GM19035 (cell line): ENCODE data around the gene NR5A1.

Experiments used
- ATAC-seq: cut with Tn5 transposase; IDR thresholded peaks from one replicate; pipeline ENCODE4 v1.9.1; 2021; ENCODE audit not compliant: unreplicated experiment

NR5A1 gene

DNA sequence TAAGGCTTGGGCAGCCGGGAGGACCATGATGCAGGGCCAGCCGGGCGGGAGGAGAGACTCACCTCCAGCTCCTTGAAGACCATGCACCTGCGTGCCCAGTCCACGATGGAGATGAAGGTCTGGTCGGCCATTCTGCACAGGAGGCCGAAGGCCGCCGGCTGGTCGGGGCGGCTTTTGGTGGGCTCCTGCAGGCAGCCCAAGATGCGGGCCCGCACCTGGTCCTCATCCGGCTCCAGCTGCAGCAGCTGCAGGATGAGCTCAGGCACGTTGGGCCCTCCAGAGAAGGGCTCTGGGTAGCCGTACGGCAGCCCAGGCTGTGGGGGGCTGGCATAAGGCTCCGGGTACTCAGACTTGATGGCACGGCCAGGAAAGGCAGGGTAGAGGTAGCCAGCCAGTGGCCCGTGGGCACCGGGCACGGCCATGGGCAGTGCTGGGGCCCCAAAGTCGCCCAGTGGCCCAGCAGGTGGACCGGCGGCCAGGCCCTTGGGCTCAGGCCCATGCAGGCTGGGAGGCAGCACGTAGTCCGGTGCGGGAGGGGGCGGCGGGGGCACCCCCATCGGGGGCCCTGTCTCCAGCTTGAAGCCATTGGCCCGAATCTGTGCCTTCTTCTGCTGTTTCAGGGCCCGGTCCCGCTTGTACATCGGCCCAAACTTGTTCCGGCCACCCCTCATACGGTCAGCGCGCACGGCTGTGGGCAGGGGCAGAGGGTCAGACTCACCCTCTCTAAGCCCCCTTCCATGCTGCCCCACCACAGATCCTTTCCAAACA, 7.0 kb downstream of the NR5A1 start:
- ATAC-seq, result no peak

DNA sequence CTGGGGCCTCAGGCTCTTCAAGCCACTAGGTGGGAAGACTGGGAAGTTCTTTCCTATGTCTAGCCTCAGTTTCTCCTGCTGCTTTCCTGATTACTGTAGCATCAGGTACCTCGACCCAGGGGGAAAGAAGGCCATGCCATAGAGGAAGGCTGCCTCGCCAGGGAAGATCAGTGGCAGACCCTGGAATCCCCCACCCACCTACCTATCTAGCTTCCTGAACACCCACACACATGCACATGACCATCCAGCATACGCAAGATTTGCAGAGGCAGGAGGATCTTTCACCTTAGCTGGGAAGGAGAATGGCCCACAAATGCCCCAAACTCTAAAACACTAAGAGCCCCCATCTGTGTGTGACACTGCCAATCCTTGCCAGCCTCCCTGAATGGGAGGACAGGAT, 8.0 kb downstream of the NR5A1 start:
- ATAC-seq, result no peak

DNA sequence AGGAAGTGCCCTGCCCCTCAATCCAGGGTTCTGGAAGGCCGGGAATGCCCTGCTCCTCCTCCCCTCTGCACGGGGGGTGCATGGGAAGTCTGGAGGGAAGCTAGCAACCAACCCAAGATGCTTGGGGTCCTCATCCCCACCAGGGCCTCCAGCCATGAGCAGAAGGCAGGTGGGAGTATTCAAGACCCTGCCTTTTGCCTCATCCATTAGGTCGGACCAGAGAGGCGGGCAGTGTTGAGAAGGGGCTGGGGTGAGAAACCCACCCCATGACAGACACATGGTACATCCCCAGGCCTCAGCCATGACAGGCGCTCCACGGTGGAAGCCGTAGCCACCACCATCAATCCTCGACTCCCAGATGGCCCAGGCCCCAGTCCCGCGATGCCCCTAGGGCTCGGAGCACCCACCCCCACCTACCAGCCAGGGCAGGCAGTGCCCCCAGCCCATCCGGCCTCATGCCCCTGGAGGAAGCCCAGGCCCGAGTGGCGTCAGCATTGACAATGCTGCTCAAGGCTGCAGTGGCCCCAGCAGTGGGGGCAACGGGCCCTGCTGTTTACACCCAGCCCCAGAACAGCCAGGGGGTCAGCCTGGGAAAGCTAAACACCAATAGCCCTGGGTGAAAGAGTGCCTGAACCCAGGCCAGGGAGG, 8.6 kb downstream of the NR5A1 start:
- no peak for ATAC-seq

DNA sequence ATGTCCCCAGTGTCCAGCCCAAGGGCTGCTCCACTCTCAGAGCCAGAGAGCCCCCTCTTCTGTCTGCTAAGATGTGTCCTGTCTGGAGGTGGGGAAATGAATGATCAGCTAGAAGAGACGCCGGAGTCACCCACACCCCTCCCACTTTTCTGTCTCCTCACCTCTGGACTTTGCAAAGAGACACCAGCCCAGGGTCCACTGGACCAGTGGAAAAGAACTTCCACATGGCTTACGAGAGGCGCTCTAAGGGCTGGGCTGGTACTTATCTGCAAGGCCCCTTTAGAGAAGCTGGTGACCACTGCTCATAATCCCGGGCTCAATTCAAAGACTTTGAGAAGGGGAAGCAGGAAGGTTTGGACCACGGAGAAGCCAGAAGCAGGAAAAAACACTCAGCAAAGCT, 9.2 kb downstream of the NR5A1 start:
- no peak for ATAC-seq

DNA sequence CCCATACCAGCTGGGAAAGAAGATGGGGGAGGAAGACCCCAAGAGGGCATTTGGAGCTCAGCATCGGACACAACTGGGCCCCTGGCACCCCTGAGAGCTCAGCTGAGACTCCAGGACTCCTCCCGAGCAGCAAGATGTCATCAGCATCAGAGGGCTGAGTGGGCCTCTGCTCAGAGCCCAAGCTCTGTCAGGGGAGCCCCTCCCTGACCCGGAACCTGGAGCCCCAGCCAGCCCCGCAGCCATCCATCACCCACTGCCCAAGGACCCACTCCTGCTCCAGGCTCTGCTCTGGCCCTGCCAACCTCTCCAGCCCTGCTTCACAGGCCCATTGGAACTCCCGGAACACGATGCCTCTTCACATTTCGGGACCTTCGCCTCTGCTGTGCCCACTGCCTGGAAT, 9.8 kb downstream of the NR5A1 start:
- no peak for ATAC-seq

DNA sequence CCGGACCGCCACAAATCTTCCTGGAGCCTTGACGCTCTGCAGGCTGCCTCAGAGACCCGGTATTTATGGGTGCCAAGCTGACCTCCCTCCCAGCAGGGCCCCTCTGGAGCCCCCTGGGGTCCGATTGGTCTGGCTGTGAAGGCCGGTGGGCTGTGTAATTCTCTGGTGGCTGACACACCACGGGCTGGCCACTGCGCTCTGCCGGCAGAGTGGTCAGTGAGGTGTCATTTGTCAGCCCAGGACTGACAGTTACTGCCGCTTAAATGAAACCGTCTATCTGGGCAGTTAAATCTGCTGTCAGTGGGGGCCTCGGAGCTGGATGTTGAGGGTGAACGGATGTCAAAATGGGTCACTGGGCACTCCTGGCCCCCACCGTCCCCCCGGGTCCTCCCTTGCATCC, 10.7 kb downstream of the NR5A1 start:
- no peak for ATAC-seq

DNA sequence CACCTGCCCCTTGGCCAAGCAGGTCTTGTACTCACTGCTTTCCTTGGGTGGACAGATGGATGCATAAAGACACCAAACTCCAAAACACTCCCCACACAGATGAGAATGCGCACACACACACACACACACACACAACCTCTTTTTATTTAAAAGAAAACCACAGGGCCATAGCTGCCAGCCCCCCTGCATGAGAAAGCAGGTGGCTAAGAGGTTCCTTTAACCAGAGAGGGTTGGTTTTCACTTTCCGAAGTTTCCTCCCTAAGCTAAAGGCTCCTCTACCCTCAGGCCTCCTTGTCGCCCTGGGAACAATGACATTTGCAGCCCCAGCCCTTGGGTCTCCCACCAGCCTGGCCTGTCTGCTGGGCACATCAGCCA, 11.1 kb downstream of the NR5A1 start:
- ATAC-seq, result no peak

DNA sequence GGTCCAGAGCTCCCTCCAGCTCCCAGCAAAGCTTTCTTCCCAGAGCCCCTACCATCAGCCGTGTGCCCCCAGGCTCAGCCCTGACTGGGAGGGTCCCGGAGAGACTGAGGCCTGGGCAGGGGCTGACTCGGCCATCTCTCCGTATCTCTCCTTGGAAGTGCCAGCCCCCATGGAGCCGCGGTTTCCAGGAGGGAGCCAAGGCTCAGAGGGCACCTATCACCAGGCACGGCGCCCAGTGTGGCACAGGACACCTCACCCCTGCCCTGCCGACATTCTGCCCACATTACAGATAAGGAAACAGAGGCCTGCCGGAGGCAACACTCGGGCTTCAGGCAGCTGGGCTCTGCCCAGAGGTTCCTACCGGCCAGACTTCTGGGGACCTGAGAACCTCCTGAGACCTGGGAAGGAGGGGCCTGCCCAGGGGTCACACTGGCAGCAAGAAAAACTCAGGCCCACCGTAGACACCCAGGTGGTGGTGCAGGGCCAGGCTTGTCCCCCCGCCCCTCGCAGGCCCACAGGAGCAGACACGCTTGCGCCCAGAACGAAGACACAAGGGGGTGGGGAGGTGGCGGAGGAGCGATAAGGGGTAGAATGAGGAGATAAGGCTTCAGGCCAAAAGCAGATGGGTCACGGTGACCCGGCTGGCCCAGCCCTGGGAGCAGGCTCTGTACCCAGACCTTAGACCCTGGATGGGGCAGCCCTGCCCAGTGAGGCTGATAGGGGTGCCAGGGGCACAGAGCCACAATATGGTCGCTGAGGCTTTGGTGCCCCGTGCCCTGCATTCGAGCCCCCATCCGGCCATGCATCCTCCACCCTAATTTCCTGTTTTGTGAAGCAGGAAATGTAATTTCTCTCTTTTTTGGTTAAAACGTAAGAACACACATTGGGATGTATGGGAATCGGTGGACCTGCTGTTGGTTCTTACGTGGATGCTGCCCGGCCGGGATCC, 11.8 kb downstream of the NR5A1 start:
- no peak for ATAC-seq

DNA sequence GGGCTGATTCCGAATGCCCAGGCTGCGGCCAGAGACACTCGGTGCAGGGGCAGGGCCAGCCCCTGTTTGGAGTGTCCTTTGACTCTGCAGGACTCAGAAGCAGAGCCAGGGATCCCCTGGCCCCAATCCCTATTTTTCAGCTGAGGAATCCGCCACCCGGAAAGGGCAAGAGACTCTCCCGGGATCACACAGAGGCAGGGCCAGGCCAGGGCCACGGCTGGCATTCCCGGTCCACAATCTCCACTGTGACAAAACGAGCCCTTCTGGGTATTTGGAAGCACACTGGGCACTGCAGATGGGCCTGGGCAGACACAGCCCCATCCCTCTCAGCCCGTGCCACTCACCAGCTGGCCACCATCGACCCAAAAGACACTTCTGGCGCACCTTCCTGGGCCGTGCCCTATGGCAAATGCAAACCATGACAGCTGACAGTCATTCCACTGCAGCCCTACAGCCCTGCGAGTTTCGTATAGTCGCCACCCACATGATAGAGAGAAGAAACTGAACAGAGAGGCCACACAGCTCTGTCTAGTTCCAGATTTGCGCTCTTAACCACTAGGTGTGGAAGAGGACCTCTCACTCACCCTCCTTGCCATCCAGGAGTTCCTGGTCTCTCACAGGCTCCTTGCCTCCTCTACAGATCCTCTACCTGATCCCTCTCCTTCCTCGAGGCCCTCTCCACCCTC, 13.3 kb downstream of the NR5A1 start:
- peak; percentile 60 for ATAC-seq

DNA sequence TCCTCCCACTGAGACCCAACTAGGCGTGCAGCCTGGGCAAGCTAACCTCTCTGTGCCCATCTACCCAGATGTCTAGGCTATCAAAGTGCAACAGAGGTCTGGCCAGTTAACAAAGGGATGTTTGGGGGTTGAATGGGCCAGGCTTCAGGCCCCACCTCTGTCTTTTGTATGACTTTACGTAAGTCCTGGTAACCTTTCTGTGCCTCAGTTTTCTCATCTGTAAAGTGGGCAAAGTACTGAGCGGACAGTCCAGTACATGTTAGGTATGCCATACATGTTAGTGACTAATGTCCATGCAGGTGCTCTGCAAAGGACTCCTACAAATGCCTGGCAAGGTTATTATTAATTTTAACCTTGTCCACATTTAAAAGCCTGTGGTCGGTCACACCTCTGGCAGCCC, 14.0 kb downstream of the NR5A1 start:
- no peak for ATAC-seq

DNA sequence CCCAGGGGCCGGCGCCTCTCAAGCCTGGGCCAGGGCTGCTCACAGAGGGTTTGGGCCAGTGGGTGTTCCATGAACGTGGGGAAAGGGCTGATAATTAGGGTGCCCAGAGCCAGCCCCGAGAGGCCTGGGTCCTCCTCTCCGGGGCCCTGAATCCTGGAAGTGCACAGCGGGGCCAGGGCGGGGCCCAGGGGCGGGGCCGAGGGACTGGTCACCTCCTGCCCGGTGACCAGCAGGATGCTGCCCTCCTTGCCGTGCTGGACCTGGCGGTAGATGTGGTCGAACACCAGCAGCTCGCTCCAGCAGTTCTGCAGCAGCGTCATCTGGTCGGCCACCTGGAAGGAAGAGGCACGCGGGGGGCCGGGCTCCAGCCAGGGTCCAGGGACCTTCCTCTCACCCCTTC, 14.4 kb downstream of the NR5A1 start:
- no peak for ATAC-seq

DNA sequence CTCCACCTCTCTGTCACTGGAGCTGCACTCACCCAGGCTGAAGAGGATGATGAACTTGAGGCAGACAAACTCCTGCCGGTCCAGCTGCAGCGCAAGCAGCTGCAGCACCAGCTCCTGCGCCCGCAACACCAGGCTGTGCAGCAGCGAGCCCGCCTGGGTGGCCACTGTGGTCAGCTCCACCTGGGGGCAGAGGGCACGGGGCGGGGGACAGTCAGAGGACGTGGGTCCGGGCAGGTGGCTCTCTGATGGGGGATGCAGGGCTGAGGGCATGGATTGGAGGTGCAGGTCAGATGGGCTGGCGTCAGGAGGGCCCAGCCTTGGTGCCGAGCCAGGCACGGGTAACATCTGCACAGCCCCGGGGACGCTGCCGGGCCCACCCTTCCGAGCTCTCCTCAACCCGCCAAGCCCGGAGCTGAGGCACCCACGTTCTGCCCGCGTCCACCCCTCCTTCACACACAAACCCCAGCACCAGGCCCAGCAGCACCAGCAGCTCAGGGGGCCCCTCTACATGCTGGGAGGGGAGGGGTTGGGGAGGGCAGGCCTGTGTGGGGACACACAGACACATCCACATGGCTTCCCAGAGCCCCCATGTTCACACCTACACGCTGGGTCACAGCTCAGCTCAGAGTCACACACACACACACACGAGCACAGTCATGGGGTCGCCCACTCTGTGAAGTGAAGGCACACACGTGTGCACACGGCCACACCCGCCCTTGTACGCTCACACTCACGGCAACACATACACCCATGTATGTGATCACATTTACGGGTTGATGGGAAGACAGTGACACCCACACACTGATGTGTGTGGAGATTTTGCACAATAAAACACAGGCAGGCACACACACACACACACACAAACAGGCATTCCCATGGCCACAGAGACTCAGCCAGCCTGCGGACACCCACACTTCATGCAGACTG, 15.9 kb downstream of the NR5A1 start:
- ATAC-seq, result no peak

DNA sequence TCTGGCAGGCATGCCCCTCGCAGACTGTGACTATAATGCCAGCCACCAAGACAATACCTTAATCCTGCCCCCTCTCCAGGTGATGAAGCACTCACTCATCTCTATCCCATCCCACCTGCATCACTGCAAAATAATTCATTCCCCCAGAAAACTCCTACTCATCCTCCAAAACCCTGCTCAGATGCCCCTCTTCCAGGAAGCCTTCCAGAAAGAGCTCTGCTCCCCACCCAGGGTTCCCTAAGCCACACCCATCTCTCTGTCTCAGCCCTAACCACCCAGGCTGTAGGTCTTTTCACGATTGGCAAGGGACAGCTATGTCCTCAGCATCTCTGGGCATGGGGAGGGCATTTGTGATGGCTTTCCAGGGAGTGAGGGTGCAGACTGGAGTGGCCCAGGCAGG, 17.2 kb downstream of the NR5A1 start:
- no peak for ATAC-seq

DNA sequence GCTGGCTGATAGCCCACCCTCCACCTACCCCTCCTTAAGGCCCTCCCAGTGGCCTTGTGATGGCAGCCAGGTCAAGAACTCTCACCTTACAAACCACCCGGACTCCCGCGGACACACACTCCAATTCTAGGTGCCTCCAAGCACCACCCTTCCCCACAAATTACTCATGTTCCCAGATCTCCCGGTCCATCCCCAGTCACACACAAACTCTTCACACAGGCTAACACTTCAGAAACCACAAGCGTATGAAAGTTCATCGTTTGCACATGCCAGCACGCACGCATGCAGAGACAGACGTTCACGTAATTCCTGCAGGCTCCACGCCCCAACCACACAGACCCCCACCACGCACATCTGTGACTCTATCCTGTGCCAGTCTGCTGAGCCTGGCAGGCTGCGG, 18.0 kb downstream of the NR5A1 start:
- no peak for ATAC-seq

DNA sequence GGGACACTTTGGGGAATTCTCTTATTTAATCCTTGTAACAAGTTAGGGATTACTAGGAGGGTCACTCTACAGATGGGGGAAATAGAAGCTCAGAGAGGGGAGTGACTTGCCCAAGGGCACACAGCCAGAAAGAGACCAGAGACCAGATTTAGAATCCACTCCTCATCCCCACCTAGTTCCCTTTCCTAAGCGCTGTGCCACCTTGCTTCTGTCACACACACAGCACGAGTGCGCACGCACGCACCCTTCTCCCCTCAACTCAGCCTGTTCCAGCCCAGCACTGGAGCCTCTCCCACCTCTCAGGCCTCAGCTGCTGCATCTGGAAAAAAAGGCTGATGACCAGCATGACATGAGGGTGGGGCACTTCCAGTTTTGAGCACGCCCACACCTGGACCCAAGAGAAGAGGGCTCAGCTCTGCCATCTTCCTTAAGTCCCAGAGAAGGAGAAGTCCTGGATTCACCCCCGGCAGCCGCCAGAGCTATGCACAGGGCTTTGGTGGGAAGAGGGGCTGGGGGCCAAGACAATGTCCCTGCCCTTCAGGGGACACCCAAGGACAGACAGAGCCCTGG, 18.5 kb downstream of the NR5A1 start:
- ATAC-seq, result no peak

DNA sequence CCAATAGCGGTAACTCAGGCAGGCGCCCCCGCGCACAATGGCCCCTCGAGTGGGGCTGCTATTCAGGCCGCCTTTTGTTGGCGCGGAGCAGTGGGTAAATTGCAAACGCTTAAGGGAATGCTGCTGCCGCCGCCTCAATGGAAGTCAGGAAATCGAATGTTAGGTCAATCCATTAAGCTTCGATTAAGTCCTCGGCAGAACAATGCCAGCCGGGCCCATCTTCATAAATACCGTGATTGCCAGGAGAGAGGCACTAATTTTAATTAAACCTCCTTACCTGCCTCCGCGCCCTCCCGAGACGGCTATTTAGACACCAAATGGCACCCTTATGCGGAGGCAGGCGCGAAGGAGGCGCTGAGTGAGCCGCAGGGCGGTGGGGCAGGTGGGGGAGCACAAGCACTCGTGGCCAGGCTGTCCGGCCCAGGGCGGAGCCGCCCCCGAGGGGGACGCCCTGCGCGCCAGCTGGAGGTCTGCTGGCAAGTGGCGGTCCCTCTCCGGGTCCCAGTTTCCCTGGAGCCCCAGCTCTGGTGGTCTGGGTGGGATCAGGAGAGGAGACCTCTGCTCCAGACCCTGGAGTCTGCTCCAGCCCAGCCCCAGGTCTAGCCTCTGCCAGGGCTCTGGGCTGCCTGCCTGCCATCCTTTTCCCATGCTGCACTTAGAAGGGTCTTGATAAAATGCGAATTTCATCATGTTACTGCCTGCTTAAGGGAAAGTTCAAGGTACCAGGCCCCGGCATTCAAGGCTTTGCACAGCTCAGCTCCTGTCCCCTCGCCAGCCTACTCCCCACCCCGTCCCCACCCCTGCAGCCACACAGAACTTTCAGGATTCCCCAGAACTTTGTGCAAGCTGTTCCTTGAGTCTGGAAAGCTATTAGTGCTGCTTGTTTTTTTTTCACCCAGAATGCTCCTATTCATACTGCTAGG, 19.7 kb downstream of the NR5A1 start:
- no peak for ATAC-seq

DNA sequence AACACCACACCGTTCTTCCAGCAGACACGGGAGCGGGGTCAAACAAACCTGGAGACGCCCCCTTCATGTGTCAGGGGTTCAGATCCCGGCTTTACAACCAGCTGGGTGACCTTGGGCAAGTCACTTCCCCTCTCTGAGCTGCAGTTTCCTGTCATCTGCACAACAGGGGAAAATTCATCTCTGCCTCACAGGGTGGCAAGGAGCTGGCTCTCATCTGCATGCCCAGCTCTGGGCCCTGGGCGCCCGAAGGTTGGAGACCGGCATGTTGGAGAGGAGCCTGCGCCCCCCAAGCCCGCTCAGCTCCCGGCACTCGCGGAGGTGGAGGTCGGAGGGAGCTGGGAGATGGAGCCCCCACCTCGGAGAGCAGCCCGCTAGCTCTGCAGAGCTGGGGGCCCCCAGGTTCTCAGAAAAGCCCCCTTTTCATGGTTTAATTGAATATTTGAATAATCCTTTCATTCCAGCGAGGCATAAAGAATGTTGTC, 20.4 kb downstream of the NR5A1 start:
- ATAC-seq, result no peak

DNA sequence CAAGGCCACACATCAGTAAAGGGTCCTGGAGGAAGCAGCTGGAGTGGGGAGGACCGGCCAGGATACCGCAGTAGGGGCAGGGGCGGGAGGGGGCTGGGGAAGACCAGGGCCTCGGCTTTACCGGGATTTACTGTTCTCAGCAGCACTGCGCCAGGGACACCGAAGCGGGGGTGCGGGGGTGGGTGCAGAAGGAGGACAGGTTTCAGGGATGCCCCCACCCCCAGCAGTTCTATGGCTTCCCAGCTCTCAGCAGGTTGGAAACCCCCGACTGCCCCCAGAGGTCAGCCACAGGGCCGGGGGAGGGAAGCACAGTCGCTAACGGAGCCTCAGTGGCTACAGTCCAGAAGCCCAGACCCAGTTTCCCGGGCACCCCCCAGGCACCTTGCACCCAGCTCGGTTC, 21.3 kb downstream of the NR5A1 start:
- no peak for ATAC-seq

DNA sequence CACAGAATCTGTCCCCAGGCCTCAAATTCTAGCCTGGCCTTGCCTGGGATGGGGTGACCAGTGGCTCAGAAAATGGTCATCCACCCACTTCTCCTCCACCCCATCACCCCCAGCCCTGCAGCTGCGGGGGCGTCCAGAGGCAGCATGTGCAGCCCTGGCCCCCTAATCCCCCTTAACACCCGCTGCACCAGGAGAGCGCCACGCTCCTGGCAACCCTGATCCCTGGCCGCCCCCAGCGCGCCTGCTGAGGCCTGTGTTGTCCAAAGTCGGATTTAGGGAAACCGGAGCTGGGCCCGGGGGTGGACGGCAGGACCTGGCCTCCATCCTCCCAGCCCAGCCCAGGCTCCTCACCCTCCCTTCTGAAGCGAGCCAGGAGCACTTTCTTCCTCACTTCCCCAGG, 22.0 kb downstream of the NR5A1 start:
- ATAC-seq, result no peak
